Activated T-cell treated with anti-CD3 and anti-CD28 coated beads, Interleukin-2, amount 50 U/mL, for 24 hours (primary cell): Measurements from ENCODE around the gene PLAC1.

Source experiments
- DNase-seq: peaks from one replicate; pipeline ENCODE4 v3.0.0-alpha.2; 2020
- H3K27ac Mint-ChIP-seq: 2 replicates; pipeline ENCODE4 v1.8.0; 2020; ENCODE audit warnings: mild to moderate bottlenecking, mixed read lengths
- H3K27me3 Mint-ChIP-seq: 2 replicates; pipeline ENCODE4 v1.8.0; 2020; ENCODE audit warnings: mixed read lengths
- H3K36me3 Mint-ChIP-seq: 2 replicates; pipeline ENCODE4 v1.8.0; 2020; ENCODE audit warnings: low read depth, mixed read lengths
- H3K4me1 Mint-ChIP-seq: 2 replicates; pipeline ENCODE4 v1.8.0; 2020; ENCODE audit warnings: low read depth, mixed read lengths
- H3K4me3 Mint-ChIP-seq: 2 replicates; pipeline ENCODE4 v1.8.0; 2020; ENCODE audit warnings: mild to moderate bottlenecking, moderate library complexity, mixed read lengths
- H3K9me3 Mint-ChIP-seq: 2 replicates; pipeline ENCODE4 v1.8.0; 2020; ENCODE audit warnings: mixed read lengths

Gene PLAC1

DNA sequence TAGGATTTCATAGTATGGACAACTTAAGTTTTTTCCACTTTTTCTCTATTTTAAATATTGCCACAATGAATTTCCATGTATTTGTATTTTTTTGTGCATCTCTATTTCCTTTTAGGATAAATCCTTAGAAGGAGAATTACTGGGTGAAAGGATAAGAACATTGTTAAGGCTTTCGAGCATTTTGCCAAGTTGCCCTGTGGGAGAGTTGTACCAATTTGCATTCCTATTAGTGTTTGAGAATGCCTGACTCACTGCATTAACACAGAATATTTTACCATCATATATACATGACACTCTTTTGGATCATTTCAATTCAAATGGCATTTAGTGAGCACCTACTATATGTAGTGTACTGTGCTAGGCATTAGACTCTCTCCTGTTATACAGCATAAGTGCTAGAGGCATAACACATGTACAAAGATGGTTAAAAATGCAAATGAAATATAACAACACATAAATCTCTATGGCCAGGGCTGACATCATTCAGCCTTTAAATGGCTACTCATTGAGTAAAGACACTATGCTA lies 57.0 kb downstream of the PLAC1 start:
- Mint-ChIP-seq H3K27me3 (peaks cover 78% of the 10 kb centered on the region), H3K9me3 (peaks cover 2% of the 10 kb centered on the region), H3K27ac (no peak overlapping the region), H3K36me3 (peaks cover 2% of the 10 kb centered on the region), H3K4me3 (no peak overlapping the region), H3K4me1 (peaks cover 37% of the 10 kb centered on the region)
- DNase-seq = no peak

DNA sequence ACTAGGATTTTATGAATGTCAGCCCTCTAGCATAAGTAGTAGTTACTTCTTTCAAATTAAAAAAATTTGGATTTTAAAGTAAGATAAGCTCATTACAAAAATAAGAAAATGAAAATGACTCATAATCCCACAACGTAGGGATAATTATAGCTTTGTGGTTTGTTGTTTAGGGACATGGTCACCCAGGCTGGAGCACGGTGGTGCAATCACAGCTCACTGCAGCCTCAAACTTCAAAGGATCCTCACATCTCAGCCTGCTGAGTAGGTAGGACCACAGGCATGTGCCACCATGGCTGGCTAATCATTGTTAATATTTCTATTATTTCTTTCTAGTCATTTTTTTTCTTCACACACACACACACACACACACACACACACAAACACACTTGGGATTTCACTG lies 57.6 kb downstream of the PLAC1 start:
- Mint-ChIP-seq H3K36me3 (peaks cover 2% of the 10 kb centered on the region), H3K9me3 (peaks cover 2% of the 10 kb centered on the region), H3K4me1 (peaks cover 37% of the 10 kb centered on the region), H3K27ac (peak overlapping the region; percentile 50), H3K4me3 (no peak overlapping the region), H3K27me3 (peaks cover 78% of the 10 kb centered on the region)
- no peak for DNase-seq

DNA sequence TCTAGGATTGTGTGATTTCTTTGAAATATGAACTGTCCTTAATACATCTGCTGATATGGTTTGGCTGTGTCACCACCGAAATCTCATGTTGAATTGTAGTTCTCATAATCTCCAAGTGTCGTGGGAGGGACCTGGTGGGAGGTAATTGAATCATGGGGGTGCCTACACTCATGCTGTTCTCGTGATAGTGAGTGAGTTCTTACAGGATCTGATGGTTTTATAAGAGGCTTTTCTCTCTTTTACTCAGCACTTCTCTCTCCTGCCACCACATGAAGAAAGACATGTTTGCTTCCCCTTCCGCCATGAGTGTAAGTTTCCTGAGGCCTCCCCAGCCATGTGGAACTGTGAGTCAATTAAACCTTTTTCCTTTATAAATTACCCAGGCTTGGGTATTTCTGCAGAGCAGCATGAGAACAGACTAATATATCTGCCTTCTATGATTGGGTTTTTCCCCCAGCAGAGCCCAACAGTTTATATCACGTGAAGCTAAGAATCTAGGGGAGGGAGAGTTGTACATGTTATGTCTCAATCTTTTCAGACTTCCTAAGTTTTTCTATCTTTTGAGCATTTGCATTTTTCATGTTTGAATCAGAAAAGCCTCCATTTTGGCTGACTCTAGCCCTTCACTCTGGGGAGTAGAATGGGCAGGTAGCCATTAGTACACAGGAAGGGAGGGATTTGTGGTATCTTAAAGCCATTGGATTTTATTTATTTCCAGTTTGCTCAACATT lies 58.9 kb downstream of the PLAC1 start:
- Mint-ChIP-seq H3K27ac (peak overlapping the region; percentile 90), H3K36me3 (peaks cover 2% of the 10 kb centered on the region), H3K27me3 (peaks cover 77% of the 10 kb centered on the region), H3K9me3 (peaks cover 2% of the 10 kb centered on the region), H3K4me1 (peaks cover 34% of the 10 kb centered on the region), H3K4me3 (no peak overlapping the region)
- DNase-seq = no peak

DNA sequence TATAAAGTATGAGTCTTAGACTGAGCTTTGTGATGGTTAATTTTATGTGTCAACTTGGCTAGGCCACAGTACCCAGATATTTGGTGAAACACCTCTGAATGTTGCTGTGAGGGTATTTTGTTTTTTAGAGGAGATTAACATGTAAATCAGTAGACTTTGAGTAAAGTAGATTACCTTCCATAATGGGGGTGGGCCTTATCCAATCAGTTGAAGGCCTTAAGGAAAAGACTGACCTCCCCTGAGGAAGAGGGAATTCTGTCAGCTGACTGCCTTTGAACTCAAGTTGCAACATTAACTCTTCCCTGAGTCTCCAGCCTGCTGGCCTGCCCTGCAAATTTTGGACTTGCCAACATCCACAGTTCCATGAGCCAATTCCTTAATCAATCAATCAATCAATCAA lies 66.0 kb downstream of the PLAC1 start:
- no peak overlapping the region for H3K4me3 Mint-ChIP-seq
- no peak for DNase-seq
- H3K9me3 Mint-ChIP-seq = no peaks in the 10 kb centered on the region
- peaks cover 5% of the 10 kb centered on the region for H3K4me1 Mint-ChIP-seq
- peaks cover 77% of the 10 kb centered on the region for H3K27me3 Mint-ChIP-seq
- no peaks in the 10 kb centered on the region for H3K36me3 Mint-ChIP-seq
- H3K27ac Mint-ChIP-seq = no peak overlapping the region

DNA sequence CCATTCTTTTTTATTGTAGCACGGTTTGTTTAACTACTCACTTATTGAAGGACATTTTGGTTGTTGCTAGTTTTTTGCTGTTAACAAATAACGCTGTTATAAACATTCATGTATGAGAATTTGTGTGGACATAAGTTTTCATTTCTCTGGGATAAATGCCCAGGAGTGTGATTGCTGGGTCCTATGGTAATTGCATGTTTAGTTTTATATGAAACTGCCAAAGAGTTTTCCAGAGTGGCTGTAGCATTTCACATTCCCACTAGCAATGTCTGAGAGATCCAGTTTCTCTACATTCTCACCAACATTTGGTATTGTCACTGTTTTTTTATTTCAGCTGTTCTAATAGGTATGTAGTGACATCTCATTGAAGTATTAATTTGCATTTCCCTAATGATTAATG lies 66.8 kb downstream of the PLAC1 start:
- no peaks in the 10 kb centered on the region for H3K36me3 Mint-ChIP-seq
- no peak overlapping the region for H3K4me3 Mint-ChIP-seq
- no peak overlapping the region for H3K27ac Mint-ChIP-seq
- no peak for DNase-seq
- no peaks in the 10 kb centered on the region for H3K9me3 Mint-ChIP-seq
- H3K27me3 Mint-ChIP-seq = peaks cover 74% of the 10 kb centered on the region
- no peaks in the 10 kb centered on the region for H3K4me1 Mint-ChIP-seq

DNA sequence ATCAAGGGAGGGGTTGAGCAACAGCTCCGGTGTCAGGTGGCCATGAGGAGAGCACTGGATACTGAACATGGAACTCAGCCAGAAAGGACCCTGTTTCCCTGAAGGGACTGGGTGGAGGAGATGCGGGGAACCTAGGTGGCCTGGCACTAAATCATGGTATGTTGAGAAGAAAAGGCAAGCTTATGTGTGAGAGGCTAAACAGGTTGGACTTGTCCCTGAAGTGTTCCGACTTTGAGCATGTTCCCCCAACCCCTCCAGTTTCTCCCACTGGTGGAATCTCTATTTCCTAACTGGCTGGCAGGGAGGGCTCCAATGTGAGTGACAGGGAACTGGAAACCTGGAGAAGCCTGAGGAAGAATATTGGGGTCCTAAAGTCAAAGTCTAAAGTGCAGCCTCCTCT lies 69.5 kb downstream of the PLAC1 start:
- H3K27ac Mint-ChIP-seq = no peak overlapping the region
- H3K36me3 Mint-ChIP-seq = no peaks in the 10 kb centered on the region
- H3K4me1 Mint-ChIP-seq = no peaks in the 10 kb centered on the region
- no peak overlapping the region for H3K4me3 Mint-ChIP-seq
- H3K27me3 Mint-ChIP-seq = peaks cover 58% of the 10 kb centered on the region
- H3K9me3 Mint-ChIP-seq = no peaks in the 10 kb centered on the region
- no peak for DNase-seq

DNA sequence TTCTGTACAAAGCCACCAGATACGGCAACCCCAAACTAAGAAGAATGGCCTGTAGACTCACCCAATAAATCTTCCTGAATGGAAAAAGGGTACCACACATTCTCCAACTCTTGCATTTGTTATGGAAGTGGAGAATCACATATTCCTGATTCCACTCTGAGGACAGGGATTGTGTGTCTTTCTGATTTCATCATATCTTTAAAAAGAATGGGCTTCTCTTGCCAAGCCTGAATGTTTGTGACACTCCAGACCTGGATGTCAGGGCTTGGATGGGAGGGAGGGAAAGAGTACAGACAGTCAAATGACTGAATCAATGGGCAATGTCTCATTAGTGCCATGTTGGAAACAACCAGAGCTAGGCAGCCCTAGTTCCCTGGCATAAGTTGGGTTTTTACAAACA lies 77.4 kb downstream of the PLAC1 start:
- H3K4me3 Mint-ChIP-seq = no peak overlapping the region
- H3K27me3 Mint-ChIP-seq = peaks cover 50% of the 10 kb centered on the region
- DNase-seq = no peak

DNA sequence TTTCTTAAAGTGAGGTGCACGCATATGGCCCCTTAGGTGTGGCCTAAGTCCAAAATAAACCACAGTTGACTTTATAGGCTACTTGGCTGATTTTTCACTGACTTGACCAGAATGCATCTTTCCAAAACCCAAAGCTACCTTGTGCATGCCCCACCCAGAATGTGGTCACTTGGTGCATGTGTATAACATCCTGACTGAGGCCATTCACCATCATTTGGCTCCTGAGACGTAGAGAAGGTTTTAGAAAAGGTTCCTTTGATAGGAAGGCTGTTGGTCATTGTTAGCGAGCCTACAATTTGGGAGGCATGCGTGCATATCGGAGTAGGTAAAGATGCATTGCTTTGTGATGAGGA lies 84.6 kb downstream of the PLAC1 start:
- no peak overlapping the region for H3K4me3 Mint-ChIP-seq
- peaks cover 2% of the 10 kb centered on the region for H3K4me1 Mint-ChIP-seq
- no peak overlapping the region for H3K27ac Mint-ChIP-seq
- no peak for DNase-seq
- peaks cover 60% of the 10 kb centered on the region for H3K27me3 Mint-ChIP-seq
- no peaks in the 10 kb centered on the region for H3K36me3 Mint-ChIP-seq
- no peaks in the 10 kb centered on the region for H3K9me3 Mint-ChIP-seq

More for the DNA sequence above, 77.4 kb downstream of the PLAC1 start:
- Mint-ChIP-seq H3K36me3 (no peaks in the 10 kb centered on the region), H3K9me3 (no peaks in the 10 kb centered on the region), H3K27ac (no peak overlapping the region), H3K4me1 (peaks cover 2% of the 10 kb centered on the region)

DNA sequence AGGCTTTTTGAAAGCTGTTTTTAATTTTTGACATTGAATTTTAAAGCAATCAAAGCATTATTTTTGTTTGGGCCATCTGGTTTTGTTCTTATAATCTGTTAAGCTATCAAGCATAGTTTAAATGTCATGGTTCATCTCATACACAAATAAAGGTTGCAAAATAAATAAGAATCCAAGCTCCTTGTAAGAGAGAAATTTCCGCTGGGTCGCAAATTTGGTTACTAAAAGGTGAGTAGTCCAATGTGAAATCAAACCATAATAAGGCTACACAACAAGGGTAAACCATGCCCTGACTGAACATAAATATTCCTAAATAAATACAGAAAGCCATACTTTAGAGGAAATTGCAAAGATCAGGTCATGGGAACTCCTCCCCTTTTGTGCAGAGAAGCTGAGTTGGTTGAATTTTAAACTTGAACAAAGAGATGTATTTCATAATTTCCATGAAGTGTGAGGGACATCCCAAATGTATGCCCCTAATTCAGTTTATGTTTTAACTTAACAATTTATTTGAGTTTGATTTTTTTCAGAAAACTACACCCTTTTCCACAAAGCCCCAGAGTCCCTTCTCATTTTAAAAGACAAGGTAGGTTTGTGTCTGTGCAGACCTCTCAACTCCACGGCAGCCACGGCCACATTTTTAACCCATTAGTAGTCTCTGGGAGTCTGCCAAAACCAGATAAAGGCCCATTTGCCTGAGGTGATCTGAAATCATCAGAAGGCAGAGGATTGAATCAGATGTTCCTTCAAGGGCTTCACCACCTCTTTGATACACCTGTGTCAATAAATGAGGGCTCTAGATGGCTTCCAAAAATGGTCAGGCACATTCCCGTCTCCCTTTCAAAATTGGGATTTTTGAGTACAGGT lies 85.2 kb downstream of the PLAC1 start:
- Mint-ChIP-seq H3K4me3 (no peak overlapping the region), H3K4me1 (peaks cover 2% of the 10 kb centered on the region), H3K9me3 (no peaks in the 10 kb centered on the region), H3K27me3 (peaks cover 65% of the 10 kb centered on the region), H3K27ac (no peak overlapping the region), H3K36me3 (no peaks in the 10 kb centered on the region)
- DNase-seq = no peak

DNA sequence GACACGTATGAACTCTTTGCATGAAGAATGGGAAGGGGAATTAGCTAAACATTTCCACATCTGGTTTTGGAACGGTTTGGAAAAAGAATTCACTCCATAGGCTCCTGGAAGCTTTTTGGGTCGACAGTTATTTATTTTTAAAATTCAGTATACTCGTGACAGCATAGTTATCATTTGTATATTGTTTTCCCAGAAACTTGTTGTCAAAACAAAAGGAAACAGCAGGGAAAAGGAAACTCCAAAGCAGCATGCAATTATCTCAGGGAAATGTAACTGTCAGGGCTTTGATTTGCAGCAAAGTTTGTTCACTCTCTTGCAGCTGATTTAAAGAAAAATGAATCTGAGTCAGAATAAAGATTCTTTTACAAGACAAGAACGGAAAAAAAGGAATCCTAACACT lies 86.5 kb downstream of the PLAC1 start:
- Mint-ChIP-seq H3K27ac (no peak overlapping the region), H3K4me3 (no peak overlapping the region), H3K27me3 (peaks cover 66% of the 10 kb centered on the region), H3K36me3 (no peaks in the 10 kb centered on the region), H3K4me1 (no peaks in the 10 kb centered on the region), H3K9me3 (no peaks in the 10 kb centered on the region)
- DNase-seq = no peak

DNA sequence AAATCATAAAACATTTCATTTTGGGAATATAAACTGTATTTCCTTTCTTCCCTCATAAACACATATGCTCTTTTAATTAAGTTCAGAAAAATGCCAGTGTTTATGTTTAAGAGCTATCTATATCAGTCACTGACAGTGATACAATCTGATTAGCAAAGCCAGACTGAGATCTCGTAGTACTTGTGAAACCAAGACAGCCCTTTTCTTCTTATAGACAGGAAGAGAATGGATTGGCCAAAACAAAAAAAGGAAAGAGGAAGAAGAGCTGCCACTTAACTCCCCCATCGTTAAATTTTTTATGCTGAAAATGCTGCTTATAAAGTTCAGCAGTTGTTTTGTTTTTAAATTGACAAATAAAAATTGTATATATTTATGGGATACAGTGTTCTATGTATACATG lies 87.4 kb downstream of the PLAC1 start:
- no peaks in the 10 kb centered on the region for H3K9me3 Mint-ChIP-seq
- no peak overlapping the region for H3K4me3 Mint-ChIP-seq
- no peaks in the 10 kb centered on the region for H3K36me3 Mint-ChIP-seq
- peaks cover 69% of the 10 kb centered on the region for H3K27me3 Mint-ChIP-seq
- no peaks in the 10 kb centered on the region for H3K4me1 Mint-ChIP-seq
- no peak overlapping the region for H3K27ac Mint-ChIP-seq
- no peak for DNase-seq

DNA sequence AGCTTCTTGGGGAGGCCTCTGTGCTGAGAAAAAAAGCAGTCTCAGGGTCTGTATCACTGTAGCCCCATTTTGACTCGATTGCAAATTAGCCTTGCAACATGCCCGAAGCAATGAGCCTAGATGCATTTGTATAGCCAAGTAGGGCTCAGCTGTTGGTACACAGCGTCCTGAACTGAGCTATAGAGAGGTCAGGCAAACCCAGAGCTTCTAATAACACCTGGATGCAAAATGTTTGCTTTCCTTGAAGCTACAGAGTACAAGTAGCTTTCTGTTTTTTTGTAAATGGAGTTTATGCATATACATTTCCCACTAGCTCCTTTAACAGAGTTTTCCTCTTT lies 87.8 kb downstream of the PLAC1 start:
- no peak for DNase-seq
- H3K27me3 Mint-ChIP-seq = peaks cover 70% of the 10 kb centered on the region
- no peaks in the 10 kb centered on the region for H3K9me3 Mint-ChIP-seq
- H3K36me3 Mint-ChIP-seq = no peaks in the 10 kb centered on the region
- H3K4me3 Mint-ChIP-seq = no peak overlapping the region
- no peaks in the 10 kb centered on the region for H3K4me1 Mint-ChIP-seq
- no peak overlapping the region for H3K27ac Mint-ChIP-seq

DNA sequence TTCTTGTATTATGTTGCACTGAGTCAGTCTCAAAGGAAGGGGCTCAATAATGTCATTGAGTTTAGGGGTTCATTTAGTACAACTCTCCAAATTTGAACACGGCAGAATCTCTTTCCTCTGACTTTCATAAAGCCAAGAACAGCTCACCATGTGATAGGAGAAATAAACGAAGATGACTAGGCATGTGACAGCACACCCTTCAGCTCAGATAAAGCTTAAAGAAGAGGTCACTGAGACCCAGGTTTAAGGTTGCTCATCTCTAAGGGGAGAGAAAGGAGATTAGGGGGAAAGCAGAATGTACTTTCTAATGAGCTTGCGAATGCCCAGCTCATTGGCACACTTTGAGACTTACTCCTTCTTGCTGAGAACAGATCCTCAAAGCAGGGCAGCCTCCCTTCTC lies 89.0 kb downstream of the PLAC1 start:
- Mint-ChIP-seq H3K27ac (no peak overlapping the region), H3K4me3 (no peak overlapping the region), H3K36me3 (no peaks in the 10 kb centered on the region), H3K27me3 (peaks cover 65% of the 10 kb centered on the region), H3K4me1 (no peaks in the 10 kb centered on the region), H3K9me3 (no peaks in the 10 kb centered on the region)
- no peak for DNase-seq

DNA sequence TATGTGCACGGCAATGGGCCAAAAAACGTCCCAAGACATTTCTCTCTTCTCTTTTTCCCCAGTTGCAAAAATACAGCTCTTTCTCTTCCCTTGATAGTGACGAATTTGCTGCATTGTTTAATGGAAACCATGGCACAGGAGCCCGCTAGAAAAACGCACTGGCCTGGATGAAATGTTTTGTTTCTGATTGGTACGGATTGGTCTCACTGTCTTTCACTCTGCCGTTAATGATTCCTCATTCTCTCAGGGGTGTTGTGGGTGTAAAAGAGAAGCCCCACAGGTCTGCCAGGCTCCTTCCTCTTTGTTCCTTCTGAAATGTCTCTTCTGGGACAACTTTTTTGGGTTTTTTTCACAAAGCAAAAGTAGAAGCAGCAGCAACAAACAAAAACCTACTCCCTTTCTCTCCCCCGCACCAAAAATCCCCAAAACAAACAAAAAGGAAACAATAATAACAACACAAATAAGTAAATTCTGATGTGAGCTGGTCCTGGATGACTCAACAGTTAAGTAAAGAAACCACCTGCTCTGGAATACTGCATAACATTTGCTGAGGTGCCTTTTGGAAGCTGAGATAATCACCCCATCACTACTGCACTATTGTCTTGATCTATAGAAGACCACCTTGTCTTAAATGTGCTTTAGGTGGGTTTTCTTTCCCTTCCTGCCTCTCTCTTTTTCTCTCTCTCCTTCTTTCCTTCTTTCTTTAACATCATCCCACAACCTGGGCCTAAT lies 89.8 kb downstream of the PLAC1 start:
- H3K27me3 Mint-ChIP-seq = peaks cover 60% of the 10 kb centered on the region
- H3K9me3 Mint-ChIP-seq = no peaks in the 10 kb centered on the region
- DNase-seq = no peak
- no peak overlapping the region for H3K4me3 Mint-ChIP-seq
- no peaks in the 10 kb centered on the region for H3K4me1 Mint-ChIP-seq
- no peaks in the 10 kb centered on the region for H3K36me3 Mint-ChIP-seq
- no peak overlapping the region for H3K27ac Mint-ChIP-seq

DNA sequence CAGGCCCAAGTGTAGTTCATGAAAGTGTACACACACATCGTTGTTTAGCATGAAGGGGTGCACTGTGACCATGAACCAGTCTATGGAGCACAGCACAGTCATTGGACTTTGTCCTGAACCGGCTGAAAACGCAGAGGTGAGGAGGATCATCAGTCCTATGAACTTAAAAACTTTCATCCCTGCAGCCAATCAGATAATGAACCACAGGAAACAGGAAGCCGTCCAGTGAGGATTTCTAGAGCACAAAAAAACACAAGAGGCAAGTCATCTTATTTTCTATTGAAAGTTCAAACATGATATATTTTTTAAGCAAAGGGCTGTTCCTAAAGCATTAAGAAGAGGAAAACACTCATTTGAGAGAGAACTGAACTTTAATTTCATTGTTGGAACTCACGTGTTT lies 91.8 kb downstream of the PLAC1 start:
- peaks cover 60% of the 10 kb centered on the region for H3K27me3 Mint-ChIP-seq

More for the DNA sequence above, 91.8 kb downstream of the PLAC1 start:
- no peaks in the 10 kb centered on the region for H3K9me3 Mint-ChIP-seq
- H3K27ac Mint-ChIP-seq = no peak overlapping the region
- DNase-seq = no peak
- no peak overlapping the region for H3K4me3 Mint-ChIP-seq
- H3K4me1 Mint-ChIP-seq = peaks cover 1% of the 10 kb centered on the region
- H3K36me3 Mint-ChIP-seq = no peaks in the 10 kb centered on the region
